GM23248 (cell line): ENCODE measurements around the gene MNDA.

ENCODE experiments used
- EZH2 ChIP-seq: fragments of 200-600 bp; sonication (generic); IDR thresholded peaks from 2 replicates; pipeline ENCODE4 v1.6.1; 2018; ENCODE audit warnings: antibody characterized with exemption, mild to moderate bottlenecking; ENCODE audit not compliant: insufficient read depth, poor library complexity, severe bottlenecking
- EZH2phosphoT487 ChIP-seq: fragments of 200-600 bp; sonication (generic); IDR thresholded peaks from 2 replicates; pipeline ENCODE4 v1.6.1; 2018; ENCODE audit warnings: antibody characterized with exemption, moderate library complexity, mild to moderate bottlenecking, low read depth; ENCODE audit not compliant: insufficient read depth

- TF ChIP-seq EZH2, result no peak
- TF ChIP-seq EZH2phosphoT487, result no peak
Observed at GRCh38 chr1:158833264-158833663, 2.1 kb downstream of the MNDA start.
